Skin epidermis (tissue), 12 donors: Measurements from ENCODE around the gene ACMSD.
"Not testable (repeated sequence)": the region's sequence is repeated elsewhere in the genome, so short reads cannot be mapped to it uniquely, and the experiment has no call there.

Experiments used
- H3K27ac ChIP-seq, 21 experiments: fragments of 200-600 bp; sonication (generic) in 11 of 21; one replicate each; pipeline ENCODE4 v1.5.0; 2020; ENCODE audit warnings: mild to moderate bottlenecking in 3 of 21, inconsistent platforms in 2 of 21, moderate library complexity in 2 of 21
- H3K4me3 ChIP-seq, 7 experiments: fragments of 200-600 bp; sonication (generic) in 2 of 7; one replicate each; pipeline ENCODE4 v1.5.0; 2020; ENCODE audit warnings: inconsistent platforms in 2 of 7, mild to moderate bottlenecking in 2 of 7, moderate library complexity in 1 of 7

ACMSD gene

GRCh38 chr2:134846213-134846612 is 7.8 kb downstream of the ACMSD start:
- Histone ChIP-seq H3K27ac (no peak overlapping the region), H3K4me3 (no peak overlapping the region)

- not testable (repeated sequence) for H3K4me3 ChIP-seq, H3K27ac ChIP-seq
These were observed 9.2 kb downstream of the ACMSD start for GRCh38 chr2:134847582-134847981.

- no peak overlapping the region for H3K27ac ChIP-seq
- H3K4me3 ChIP-seq: no peak overlapping the region
These were observed 14.1 kb downstream of the ACMSD start for GRCh38 chr2:134852518-134852917.

GRCh38 chr2:134855709-134856108 is 17.3 kb downstream of the ACMSD start:
- no peak overlapping the region for H3K4me3 ChIP-seq
- H3K27ac ChIP-seq: no peak overlapping the region

GRCh38 chr2:134858245-134858644 is 19.8 kb downstream of the ACMSD start:
- no peak overlapping the region for H3K4me3 ChIP-seq
- H3K27ac ChIP-seq: no peak overlapping the region

- H3K4me3 ChIP-seq: no peak overlapping the region
These were observed 22.8 kb downstream of the ACMSD start for GRCh38 chr2:134861173-134861572.

GRCh38 chr2:134862069-134862468 is 23.7 kb downstream of the ACMSD start:
- no peak overlapping the region for H3K4me3 ChIP-seq
- H3K27ac ChIP-seq: no peak overlapping the region

More at GRCh38 chr2:134861173-134861572, 22.8 kb downstream of the ACMSD start:
- no peak overlapping the region for H3K27ac ChIP-seq

- Histone ChIP-seq H3K4me3 (no peak overlapping the region), H3K27ac (no peak overlapping the region)
These were observed 24.3 kb downstream of the ACMSD start for GRCh38 chr2:134862674-134863073.

GRCh38 chr2:134863446-134863845 is 25.0 kb downstream of the ACMSD start:
- no peak overlapping the region for H3K27ac ChIP-seq

GRCh38 chr2:134865067-134865787 is 26.8 kb downstream of the ACMSD start:
- Histone ChIP-seq H3K4me3 (no peak overlapping the region), H3K27ac (no peak overlapping the region)

More at GRCh38 chr2:134863446-134863845, 25.0 kb downstream of the ACMSD start:
- H3K4me3 ChIP-seq: no peak overlapping the region

GRCh38 chr2:134866498-134867099 is 28.2 kb downstream of the ACMSD start:
- no peak overlapping the region for H3K4me3 ChIP-seq
- no peak overlapping the region for H3K27ac ChIP-seq

GRCh38 chr2:134869946-134870736 is 31.7 kb downstream of the ACMSD start:
- Histone ChIP-seq H3K27ac (no peak overlapping the region), H3K4me3 (no peak overlapping the region)

GRCh38 chr2:134873152-134873551 is 34.7 kb downstream of the ACMSD start:
- H3K4me3 ChIP-seq: no peak overlapping the region

GRCh38 chr2:134875309-134875708 is 36.9 kb downstream of the ACMSD start:
- Histone ChIP-seq H3K27ac (no peak overlapping the region), H3K4me3 (no peak overlapping the region)

More at GRCh38 chr2:134873152-134873551, 34.7 kb downstream of the ACMSD start:
- H3K27ac ChIP-seq: no peak overlapping the region

- Histone ChIP-seq H3K4me3 (no peak overlapping the region), H3K27ac (no peak overlapping the region)
These were observed 44.4 kb downstream of the ACMSD start for GRCh38 chr2:134882773-134883172.

- H3K27ac ChIP-seq: no peak overlapping the region
- H3K4me3 ChIP-seq: no peak overlapping the region
These were observed 45.3 kb downstream of the ACMSD start for GRCh38 chr2:134883552-134884293.

GRCh38 chr2:134884435-134884834 is 46.0 kb downstream of the ACMSD start:
- Histone ChIP-seq H3K27ac (no peak overlapping the region), H3K4me3 (no peak overlapping the region)

GRCh38 chr2:134892282-134893035 is 54.0 kb downstream of the ACMSD start:
- Histone ChIP-seq H3K4me3 (no peak overlapping the region), H3K27ac (no peak overlapping the region)

- H3K27ac ChIP-seq: no peak overlapping the region
These were observed 59.5 kb downstream of the ACMSD start for GRCh38 chr2:134897932-134898331.

More at GRCh38 chr2:134897932-134898331, 59.5 kb downstream of the ACMSD start:
- no peak overlapping the region for H3K4me3 ChIP-seq
